K562 (cell line): ENCODE measurements around the gene PLXNA2.

Experiments
- GATAD2B ChIP-seq: fragments of 450-650 bp; IDR thresholded peaks from 2 replicates; pipeline ENCODE4 v1.6.1; 2017; ENCODE audit warnings: mild to moderate bottlenecking, borderline replicate concordance
- POLR2A ChIP-seq: fragments of 450-650 bp; conservative IDR thresholded peaks from 2 replicates; pipeline ENCODE4 v1.6.1; 2016
- POU5F1 ChIP-seq: fragments of 150-350 bp; IDR thresholded peaks from 2 replicates; pipeline ENCODE4 v1.6.1; 2014; ENCODE audit warnings: borderline replicate concordance, low read length, low read depth, mild to moderate bottlenecking; ENCODE audit not compliant: partially characterized antibody
- ZNF232 ChIP-seq: sonication (generic); formaldehyde crosslinking; IDR thresholded peaks from 2 replicates; pipeline ENCODE4 v1.8.0; 2022; ENCODE audit warnings: mild to moderate bottlenecking, missing genetic modification reagents
- ZNF431 ChIP-seq: sonication (generic); formaldehyde crosslinking; IDR thresholded peaks from 2 replicates; pipeline ENCODE4 v1.8.0; 2022; ENCODE audit warnings: mild to moderate bottlenecking, missing genetic modification reagents
- TF ChIP-seq, protein P1 (sequence below), 3 experiments: IDR thresholded peaks in 2 of 3; conservative IDR thresholded peaks in 1 of 3; 2 replicates each; pipeline ENCODE4 v1.5.1; 2011 to 2012; ENCODE audit warnings: low read length in 3 of 3, mild to moderate bottlenecking in 3 of 3, control low read depth in 2 of 3, improper control_type of control experiment in 1 of 3, inconsistent platforms in 1 of 3, low read depth in 1 of 3, mixed read lengths in 1 of 3, moderate library complexity in 1 of 3; ENCODE audit not compliant: insufficient read depth in 2 of 3

DNA sequence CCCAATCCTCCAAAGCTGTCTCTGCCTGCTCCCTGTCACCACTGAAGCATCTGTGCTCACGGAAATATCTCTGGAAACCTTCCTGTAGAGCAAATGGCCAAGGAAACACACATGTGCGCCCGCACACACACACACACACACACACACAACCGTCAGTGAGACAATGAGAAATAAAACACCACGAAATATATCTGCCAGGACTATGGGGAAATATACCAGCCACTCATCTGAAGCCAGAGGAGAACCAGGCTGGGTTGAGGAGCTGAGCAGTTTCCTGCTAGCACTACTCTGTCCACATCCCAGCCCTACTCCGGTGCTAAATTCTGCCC lies 25.1 kb upstream of the PLXNA2 start:
- TF ChIP-seq ZNF431 (CRISPR knock-in tag) (no peak), POU5F1 (no peak), ZNF232 (CRISPR knock-in tag) (no peak), GATAD2B (no peak), POLR2A (no peak)
- TF ChIP-seq, protein P1, sequence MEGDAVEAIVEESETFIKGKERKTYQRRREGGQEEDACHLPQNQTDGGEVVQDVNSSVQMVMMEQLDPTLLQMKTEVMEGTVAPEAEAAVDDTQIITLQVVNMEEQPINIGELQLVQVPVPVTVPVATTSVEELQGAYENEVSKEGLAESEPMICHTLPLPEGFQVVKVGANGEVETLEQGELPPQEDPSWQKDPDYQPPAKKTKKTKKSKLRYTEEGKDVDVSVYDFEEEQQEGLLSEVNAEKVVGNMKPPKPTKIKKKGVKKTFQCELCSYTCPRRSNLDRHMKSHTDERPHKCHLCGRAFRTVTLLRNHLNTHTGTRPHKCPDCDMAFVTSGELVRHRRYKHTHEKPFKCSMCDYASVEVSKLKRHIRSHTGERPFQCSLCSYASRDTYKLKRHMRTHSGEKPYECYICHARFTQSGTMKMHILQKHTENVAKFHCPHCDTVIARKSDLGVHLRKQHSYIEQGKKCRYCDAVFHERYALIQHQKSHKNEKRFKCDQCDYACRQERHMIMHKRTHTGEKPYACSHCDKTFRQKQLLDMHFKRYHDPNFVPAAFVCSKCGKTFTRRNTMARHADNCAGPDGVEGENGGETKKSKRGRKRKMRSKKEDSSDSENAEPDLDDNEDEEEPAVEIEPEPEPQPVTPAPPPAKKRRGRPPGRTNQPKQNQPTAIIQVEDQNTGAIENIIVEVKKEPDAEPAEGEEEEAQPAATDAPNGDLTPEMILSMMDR (IDR thresholded peaks at IDR 0.05 in 2 of 3, conservative IDR thresholded peaks at IDR 0.05 in 1 of 3; ENCODE audit: insufficient read depth in 2 of 3, low read depth in 1 of 3, low read length in 3 of 3): no peak
